Measurements from ENCODE around the gene STK38.

- TF ChIP-seq CTCF (IDR thresholded peaks at IDR 0.05; ENCODE audit: insufficient read depth, low read length) (no peak), POLR2AphosphoS5 (IDR thresholded peaks at IDR 0.05; ENCODE audit: low read depth) (no peak)
- TF ChIP-seq, protein P1, sequence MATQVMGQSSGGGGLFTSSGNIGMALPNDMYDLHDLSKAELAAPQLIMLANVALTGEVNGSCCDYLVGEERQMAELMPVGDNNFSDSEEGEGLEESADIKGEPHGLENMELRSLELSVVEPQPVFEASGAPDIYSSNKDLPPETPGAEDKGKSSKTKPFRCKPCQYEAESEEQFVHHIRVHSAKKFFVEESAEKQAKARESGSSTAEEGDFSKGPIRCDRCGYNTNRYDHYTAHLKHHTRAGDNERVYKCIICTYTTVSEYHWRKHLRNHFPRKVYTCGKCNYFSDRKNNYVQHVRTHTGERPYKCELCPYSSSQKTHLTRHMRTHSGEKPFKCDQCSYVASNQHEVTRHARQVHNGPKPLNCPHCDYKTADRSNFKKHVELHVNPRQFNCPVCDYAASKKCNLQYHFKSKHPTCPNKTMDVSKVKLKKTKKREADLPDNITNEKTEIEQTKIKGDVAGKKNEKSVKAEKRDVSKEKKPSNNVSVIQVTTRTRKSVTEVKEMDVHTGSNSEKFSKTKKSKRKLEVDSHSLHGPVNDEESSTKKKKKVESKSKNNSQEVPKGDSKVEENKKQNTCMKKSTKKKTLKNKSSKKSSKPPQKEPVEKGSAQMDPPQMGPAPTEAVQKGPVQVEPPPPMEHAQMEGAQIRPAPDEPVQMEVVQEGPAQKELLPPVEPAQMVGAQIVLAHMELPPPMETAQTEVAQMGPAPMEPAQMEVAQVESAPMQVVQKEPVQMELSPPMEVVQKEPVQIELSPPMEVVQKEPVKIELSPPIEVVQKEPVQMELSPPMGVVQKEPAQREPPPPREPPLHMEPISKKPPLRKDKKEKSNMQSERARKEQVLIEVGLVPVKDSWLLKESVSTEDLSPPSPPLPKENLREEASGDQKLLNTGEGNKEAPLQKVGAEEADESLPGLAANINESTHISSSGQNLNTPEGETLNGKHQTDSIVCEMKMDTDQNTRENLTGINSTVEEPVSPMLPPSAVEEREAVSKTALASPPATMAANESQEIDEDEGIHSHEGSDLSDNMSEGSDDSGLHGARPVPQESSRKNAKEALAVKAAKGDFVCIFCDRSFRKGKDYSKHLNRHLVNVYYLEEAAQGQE (IDR thresholded peaks at IDR 0.05; ENCODE audit: insufficient replicate concordance, low read depth), result no peak
Observed at GRCh38 chr6:36445621-36446020, 101.7 kb downstream of the STK38 start.
